Pulmonary artery endothelial cell (primary cell): Measurements from ENCODE around the gene SLC9B1. TPM values are rescaled to one million over a fixed set of nuclear protein-coding genes. Genes with fewer than 3 reads are reported as not detected.
"Not testable (repeated sequence)": the region's sequence is repeated elsewhere in the genome, so short reads cannot be mapped to it uniquely, and the experiment has no call there.

Experiments
- DNase-seq: peaks from one replicate; pipeline ENCODE4 v3.0.0-alpha.2; 2011; ENCODE audit warnings: low read depth, low spot score
- total RNA-seq: library from RNA; depleted of rRNA; stranded (reverse); fragments of >200 nt; gene quantifications from 2 replicates; pipeline ENCODE4 v1.2.3, GENCODE V29; 2014

The SLC9B1 gene
- total RNA-seq, 1 donor from 2014 or later = 0.59 TPM

- no peak for DNase-seq
Observed at GRCh38 chr4:102881343-102881742, 138.2 kb downstream of the SLC9B1 start.

GRCh38 chr4:102878901-102879300 lies 140.6 kb downstream of the SLC9B1 start:
- DNase-seq = no peak

GRCh38 chr4:102878349-102878748 lies 141.2 kb downstream of the SLC9B1 start:
- not testable (repeated sequence) for DNase-seq

- DNase-seq = not testable (repeated sequence)
Observed at GRCh38 chr4:102877477-102878106, 141.9 kb downstream of the SLC9B1 start.

- no peak for DNase-seq
Observed at GRCh38 chr4:102871772-102872171, 147.7 kb downstream of the SLC9B1 start.

- no peak for DNase-seq
Observed at GRCh38 chr4:102869569-102870197, 149.8 kb downstream of the SLC9B1 start.

- peak; percentile 63 for DNase-seq
Observed at GRCh38 chr4:102868781-102869568, 150.5 kb downstream of the SLC9B1 start, which contains the start of gene CISD2. CISD2 (plus strand) TSS chr4:102868992; CDS start chr4:102869085, 93 bp downstream.

- no peak for DNase-seq
Observed at GRCh38 chr4:102868153-102868780, 151.2 kb downstream of the SLC9B1 start.

- no peak for DNase-seq
Observed at GRCh38 chr4:102867278-102868152, 152.0 kb downstream of the SLC9B1 start.

- DNase-seq = not testable (repeated sequence)
Observed at GRCh38 chr4:102865327-102865726, 154.2 kb downstream of the SLC9B1 start.

GRCh38 chr4:102862747-102863146 lies 156.8 kb downstream of the SLC9B1 start:
- DNase-seq = no peak

GRCh38 chr4:102862016-102862415 lies 157.5 kb downstream of the SLC9B1 start:
- no peak for DNase-seq

GRCh38 chr4:102860611-102861324 lies 158.7 kb downstream of the SLC9B1 start:
- DNase-seq = no peak

- DNase-seq = no peak
Observed at GRCh38 chr4:102858828-102859464, 160.6 kb downstream of the SLC9B1 start.

Other genes starting within 250 kb of the SLC9B1 start
- 423 and 466 TPM in 2 replicates for gene UBE2D3, start 192.2 kb downstream of the SLC9B1 start, total RNA-seq
- gene CISD2, start 150.7 kb downstream of the SLC9B1 start, total RNA-seq = 38.3 and 47.0 TPM in 2 replicates
- gene SLC9B2, start 57.1 kb upstream of the SLC9B1 start, total RNA-seq = 19.8 and 22.7 TPM in 2 replicates
- gene BDH2, start 80.1 kb upstream of the SLC9B1 start, total RNA-seq = 33.4 and 34.2 TPM in 2 replicates
- 13.1 and 63.3 TPM in 2 replicates for gene CENPE, start 178.6 kb upstream of the SLC9B1 start, total RNA-seq